Aorta (tissue), 5 donors: Measurements from ENCODE around the gene G6PC2. TPM values are rescaled to one million over a fixed set of nuclear protein-coding genes. Genes with fewer than 3 reads are reported as not detected.
"Not testable (repeated sequence)": the region's sequence is repeated elsewhere in the genome, so short reads cannot be mapped to it uniquely, and the experiment has no call there.

Experiments
- ATAC-seq: fragments of 200-7000 bp; cut with Tn5 transposase; one replicate; pipeline ENCODE4 v1.9.1; 2022; ENCODE audit warnings: moderate library complexity; ENCODE audit not compliant: low FRiP score
- DNase-seq, 2 donors: peaks; one replicate each; pipeline ENCODE4 v3.0.0-alpha.2; 2020
- H3K27ac ChIP-seq, 2 donors: one replicate each; pipeline ENCODE4 v1.5.1; 2013; ENCODE audit warnings: low read length in 2 of 2, mild to moderate bottlenecking in 2 of 2, moderate library complexity in 2 of 2, control low read depth in 1 of 2, inconsistent platforms in 1 of 2, low read depth in 1 of 2
- H3K27me3 ChIP-seq, 2 donors: one replicate each; pipeline ENCODE4 v1.6.1; 2013; ENCODE audit warnings: control low read depth in 1 of 2, low read length in 1 of 2, mild to moderate bottlenecking in 1 of 2, moderate library complexity in 1 of 2; ENCODE audit not compliant: insufficient read depth in 2 of 2, control insufficient read depth in 1 of 2
- H3K36me3 ChIP-seq, 2 donors: one replicate each; pipeline ENCODE4 v1.6.1; 2013; ENCODE audit warnings: control low read depth in 1 of 2, low read length in 1 of 2, mild to moderate bottlenecking in 1 of 2; ENCODE audit not compliant: insufficient read depth in 2 of 2, control insufficient read depth in 1 of 2
- H3K4me1 ChIP-seq, 2 donors: one replicate each; pipeline ENCODE4 v1.6.1; 2013; ENCODE audit warnings: low read length in 2 of 2, control low read depth in 1 of 2, mild to moderate bottlenecking in 1 of 2, moderate library complexity in 1 of 2; ENCODE audit not compliant: insufficient read depth in 2 of 2, control insufficient read depth in 1 of 2
- H3K4me3 ChIP-seq, 2 donors: one replicate each; pipeline ENCODE4 v1.5.1; 2013; ENCODE audit warnings: low read length in 2 of 2, control low read depth in 1 of 2, mild to moderate bottlenecking in 1 of 2
- H3K9me3 ChIP-seq: one replicate; pipeline ENCODE4 v1.6.1; 2013; ENCODE audit warnings: mild to moderate bottlenecking, low read length; ENCODE audit not compliant: control insufficient read depth
- WGBS, 2 donors: extraction: QIAGEN DNeasy Blood & Tissue Kit; methylation state at CpG; one replicate each; pipeline ENCODE4 v1.1.7; 2013; 5-methylcytosine and 5-hydroxymethylcytosine counted together
- intact Hi-C, 2 donors: fragments of 100-400 bp; cut with DNase I; formaldehyde crosslinking; loops; one replicate each; pipeline versions ENCODE4 v1.14.2 to v1.15.0; 2022
- polyA plus RNA-seq, 2 donors: library from polyadenylated mRNA; stranded (reverse); fragments of 200-250 nt; gene quantifications; one replicate each; pipeline ENCODE4 v1.2.3, GENCODE V29; 2013
- total RNA-seq, 2 donors: library from RNA; stranded (reverse); fragmentation: NEBNext Ultra II Directional; extraction: Animal tissue kit (Norgen Biotek cat#: 25700); gene quantifications; one replicate each; pipeline ENCODE4 v1.2.1, GENCODE V29; 2021
- donor health status: healthy with polysubstance abuse.
- donor health status: Bipolar disorder and iron deficiency.
- donor health status: DM: no; HTN: no; CAD: no.
- donor health status: DM: no; HTN: no; CAD: no.
- donor health status: DM: yes; HTN: yes; CAD: no.

Gene G6PC2
- total and polyA plus RNA-seq, 4 donors = 0.23 TPM; not detected in 3

DNA sequence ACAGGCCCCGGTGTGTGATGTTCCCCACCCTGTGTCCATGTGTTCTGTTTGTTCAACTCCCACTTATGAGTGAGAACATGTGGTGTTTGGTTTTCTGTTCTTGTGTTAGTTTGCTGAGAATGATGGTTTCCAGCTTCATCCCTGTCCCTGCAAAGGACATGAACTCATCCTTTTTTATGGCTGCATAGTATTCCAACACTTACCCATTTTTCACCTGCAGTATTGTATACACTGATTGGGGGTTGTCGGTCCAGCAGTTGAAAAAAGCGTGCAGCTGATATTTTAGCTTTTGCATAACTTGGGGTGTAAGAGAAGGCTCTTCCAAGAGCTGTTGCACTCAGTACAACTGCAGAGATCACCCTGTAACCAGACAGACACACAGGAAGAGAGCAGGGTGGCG is 31.1 kb downstream of the G6PC2 start:
- intact Hi-C loops, DNase-seq, H3K4me1 ChIP-seq, H3K9me3 ChIP-seq, ATAC-seq, H3K27ac ChIP-seq, H3K4me3 ChIP-seq, H3K27me3 ChIP-seq, H3K36me3 ChIP-seq: not testable (repeated sequence)
- WGBS, 2 donors = 96 to 98% methylated on average over 4 of the region's 4 CpGs

DNA sequence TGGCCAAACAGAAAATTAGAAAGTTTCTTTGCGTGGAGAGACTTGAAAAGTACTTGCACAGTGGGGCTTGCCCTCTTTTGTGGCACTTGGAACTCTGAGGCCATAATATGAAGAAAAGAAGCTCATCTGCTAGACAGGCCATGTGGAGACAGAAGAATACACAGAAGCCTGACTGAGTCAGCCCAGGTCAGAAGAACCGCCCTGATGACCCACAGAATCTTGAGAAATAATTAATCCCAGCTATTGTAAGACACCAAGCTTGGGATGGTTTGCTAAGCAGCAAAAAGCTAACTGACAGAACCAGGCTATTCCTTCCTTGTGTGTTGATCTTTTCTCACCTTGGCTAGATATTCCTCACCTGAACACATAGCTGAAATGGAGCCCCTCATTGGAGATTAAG is 33.7 kb downstream of the G6PC2 start:
- 92 to 94% methylated on average over 2 of the region's 2 CpGs for WGBS, 2 donors
- ATAC-seq (no peak), DNase-seq (no peak)
- Histone ChIP-seq H3K27ac (no peak overlapping the region), H3K4me3 (no peak overlapping the region), H3K36me3 (no peaks in the 10 kb centered on the region), H3K27me3 (peaks cover 0 to 3% of the 10 kb centered on the region in 2 donors), H3K9me3 (no peaks in the 10 kb centered on the region), H3K4me1 (no peaks in the 10 kb centered on the region)
- intact Hi-C loops = no loop called here

DNA sequence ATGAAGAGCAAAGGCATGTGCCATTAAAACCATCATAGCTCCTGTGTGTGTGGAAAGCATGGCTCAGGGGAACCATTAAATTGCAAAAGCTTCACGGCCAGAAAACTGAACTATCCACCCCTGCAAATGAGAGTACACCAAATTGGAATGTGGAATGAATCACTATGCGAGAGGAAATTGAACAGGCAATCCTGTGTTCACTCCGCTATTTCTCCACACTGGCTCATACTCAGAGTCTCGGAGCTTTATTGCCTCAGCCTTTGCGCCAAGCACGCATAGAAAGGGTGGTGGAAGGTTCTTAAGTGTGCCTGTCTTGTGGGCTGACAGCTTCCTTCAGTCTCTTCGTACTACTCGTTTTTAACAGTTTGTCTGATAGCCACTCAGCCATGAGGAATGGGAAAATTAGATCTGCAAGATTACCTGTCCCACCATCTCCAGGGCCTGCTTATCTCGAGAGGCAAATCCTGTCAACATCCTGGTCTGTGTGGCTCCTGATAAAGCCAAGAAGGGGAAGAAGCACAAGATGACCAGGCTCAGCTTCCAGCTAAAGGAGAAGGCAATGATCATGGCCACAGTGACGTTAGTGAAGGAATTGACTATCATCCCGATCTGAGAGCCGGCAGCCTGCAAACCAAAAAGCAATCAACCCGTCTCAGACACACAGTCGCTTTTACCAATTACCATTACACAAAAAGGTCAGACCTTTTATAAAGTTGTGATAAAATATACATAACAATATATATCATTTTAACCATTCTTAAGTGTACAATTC is 34.9 kb downstream of the G6PC2 start:
- H3K4me3 ChIP-seq = no peak overlapping the region
- ATAC-seq = no peak
- no peak for DNase-seq
- H3K27me3 ChIP-seq = peaks cover 0 to 1% of the 10 kb centered on the region in 2 donors
- no peaks in the 10 kb centered on the region for H3K4me1 ChIP-seq
- intact Hi-C loops = no loop called here
- WGBS, 2 donors = 85 to 86% methylated on average over 14 of the region's 14 CpGs
- H3K9me3 ChIP-seq = no peaks in the 10 kb centered on the region
- H3K27ac ChIP-seq = no peak overlapping the region
- H3K36me3 ChIP-seq = no peaks in the 10 kb centered on the region

- Histone ChIP-seq H3K4me3 (no peak overlapping the region), H3K36me3 (no peaks in the 10 kb centered on the region), H3K27me3 (peaks cover 0 to 1% of the 10 kb centered on the region in 2 donors), H3K4me1 (no peaks in the 10 kb centered on the region), H3K9me3 (no peaks in the 10 kb centered on the region), H3K27ac (no peak overlapping the region)
- ATAC-seq = no peak
- intact Hi-C loops = no loop called here
- DNase-seq = no peak
- WGBS, 2 donors = 94 to 96% methylated on average over 1 of the region's 1 CpG
Measured at GRCh38 chr2:168939061-168939460, 38.0 kb downstream of the G6PC2 start.

DNA sequence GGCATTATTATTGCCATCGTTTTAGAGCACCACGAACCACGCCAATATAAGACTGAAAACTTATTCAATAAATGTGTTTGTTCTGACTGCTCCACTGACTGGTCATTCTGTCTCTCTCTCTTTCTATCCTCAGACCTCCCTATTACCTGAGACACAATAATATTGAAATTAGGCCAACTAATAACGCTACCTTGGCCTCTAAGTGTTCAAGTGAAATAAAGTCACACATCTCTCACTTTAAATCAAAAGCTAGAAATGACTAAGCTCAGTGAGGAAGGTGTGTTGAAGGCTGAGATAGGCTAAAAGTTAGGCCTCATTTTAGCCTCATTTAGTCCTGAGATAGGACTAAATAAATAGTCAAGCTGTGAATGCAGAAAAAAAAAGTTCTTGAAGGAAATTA is 38.8 kb downstream of the G6PC2 start:
- Histone ChIP-seq H3K36me3 (no peaks in the 10 kb centered on the region), H3K27ac (no peak overlapping the region), H3K27me3 (no peaks in the 10 kb centered on the region), H3K4me3 (no peak overlapping the region), H3K9me3 (no peaks in the 10 kb centered on the region), H3K4me1 (no peaks in the 10 kb centered on the region)
- intact Hi-C loops = no loop called here
- DNase-seq (no peak), ATAC-seq (no peak)
- WGBS, 2 donors = 93 to 96% methylated on average over 4 of the region's 4 CpGs

DNA sequence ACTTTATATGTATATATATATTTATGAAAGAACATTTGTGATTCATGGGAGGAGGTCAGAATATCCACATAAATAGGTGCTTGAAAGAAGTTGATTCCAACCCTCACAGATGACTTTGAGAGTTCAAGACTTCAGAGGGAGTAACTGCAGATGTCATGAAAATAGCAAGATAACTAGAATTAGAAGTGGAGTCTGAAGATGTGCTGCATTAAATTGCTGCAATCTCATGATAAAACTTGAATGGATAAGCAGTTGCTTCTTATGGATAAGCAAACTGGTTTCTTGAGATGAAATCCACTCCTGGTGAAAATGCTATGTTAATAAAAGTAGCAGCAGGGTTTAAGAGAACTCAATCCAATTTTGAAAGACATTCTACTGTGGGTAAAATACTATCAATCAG is 40.2 kb downstream of the G6PC2 start:
- ATAC-seq (no peak), DNase-seq (no peak)
- Histone ChIP-seq H3K27ac (no peak overlapping the region), H3K36me3 (no peaks in the 10 kb centered on the region), H3K4me3 (no peak overlapping the region), H3K9me3 (no peaks in the 10 kb centered on the region), H3K27me3 (no peaks in the 10 kb centered on the region), H3K4me1 (no peaks in the 10 kb centered on the region)
- intact Hi-C loops = no loop called here

GRCh38 chr2:168944065-168944464 is 43.0 kb downstream of the G6PC2 start:
- ATAC-seq (no peak), DNase-seq (no peak)
- Histone ChIP-seq H3K36me3 (no peaks in the 10 kb centered on the region), H3K27ac (no peak overlapping the region), H3K27me3 (no peaks in the 10 kb centered on the region), H3K9me3 (no peaks in the 10 kb centered on the region), H3K4me1 (no peaks in the 10 kb centered on the region), H3K4me3 (no peak overlapping the region)
- intact Hi-C loops = no loop called here
- WGBS, 2 donors = 80 to 81% methylated on average over 3 of the region's 3 CpGs

DNA sequence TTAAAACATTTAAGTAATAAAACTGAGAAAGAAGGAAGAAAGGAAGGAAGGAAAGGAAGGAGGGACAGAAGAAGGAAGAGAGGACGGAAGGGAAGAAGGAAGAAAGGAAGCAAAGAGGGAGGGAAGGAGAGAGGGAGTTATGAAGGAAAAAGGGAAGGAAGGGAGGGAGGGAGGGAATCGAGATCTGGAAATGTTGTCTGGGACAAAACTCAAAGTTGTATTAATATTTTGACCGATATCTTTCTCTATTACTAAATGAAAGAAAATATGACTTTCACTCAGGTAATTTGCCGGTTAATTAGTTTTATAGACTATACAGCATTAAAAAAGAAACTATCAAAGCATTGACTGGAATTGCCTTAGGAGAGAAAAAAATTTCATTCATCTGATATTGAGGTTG is 44.4 kb downstream of the G6PC2 start:
- no peaks in the 10 kb centered on the region for H3K9me3 ChIP-seq
- H3K4me3 ChIP-seq = no peak overlapping the region
- H3K27me3 ChIP-seq = no peaks in the 10 kb centered on the region
- ATAC-seq (no peak), DNase-seq (no peak)
- no peaks in the 10 kb centered on the region for H3K36me3 ChIP-seq
- H3K27ac ChIP-seq = no peak overlapping the region
- no peaks in the 10 kb centered on the region for H3K4me1 ChIP-seq
- 44 to 66% methylated on average over 4 of the region's 4 CpGs for WGBS, 2 donors
- intact Hi-C loops = no loop called here

DNA sequence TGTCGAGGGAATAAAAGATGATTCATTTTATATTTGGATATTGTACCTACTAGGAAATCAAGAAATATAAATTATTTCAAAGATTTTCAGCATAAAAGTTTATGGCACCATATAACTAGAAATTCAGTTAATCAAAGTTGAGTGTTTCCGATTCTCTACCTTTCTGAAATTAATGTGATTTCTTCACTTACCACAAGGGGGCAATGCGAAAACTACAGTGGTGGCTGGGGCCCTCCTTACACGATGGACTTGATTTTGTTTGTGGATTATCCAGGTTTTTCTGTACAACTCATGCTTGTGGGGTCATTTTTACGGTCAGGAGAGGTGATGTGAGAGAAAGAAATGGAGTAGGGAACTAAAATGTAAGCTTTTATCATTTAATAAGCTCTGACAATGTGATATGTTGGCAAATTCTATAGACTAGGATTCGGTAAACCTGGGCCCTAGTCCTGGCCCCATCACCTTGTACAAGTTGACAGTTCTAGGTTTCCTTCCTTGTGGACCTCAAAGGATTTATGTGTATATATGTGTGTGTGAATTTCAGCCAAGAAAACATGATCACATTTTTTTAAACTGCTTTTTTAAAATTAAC is 47.6 kb downstream of the G6PC2 start:
- no peaks in the 10 kb centered on the region for H3K27me3 ChIP-seq
- H3K4me3 ChIP-seq = no peak overlapping the region
- intact Hi-C loops = no loop called here
- no peak overlapping the region for H3K27ac ChIP-seq
- no peaks in the 10 kb centered on the region for H3K36me3 ChIP-seq
- WGBS, 2 donors = 63 to 67% methylated on average over 6 of the region's 6 CpGs
- H3K4me1 ChIP-seq = no peaks in the 10 kb centered on the region
- H3K9me3 ChIP-seq = no peaks in the 10 kb centered on the region
- ATAC-seq = no peak
- DNase-seq = no peak
